Liver (tissue), 9 donors: ENCODE results near the gene ARNT2. TPM values are rescaled to one million over a fixed set of nuclear protein-coding genes. Genes with fewer than 3 reads are reported as not detected.

Experiments used
- DNase-seq: peaks from one replicate; pipeline ENCODE4 v3.0.0-alpha.2; 2017; ENCODE audit warnings: low spot score
- H3K27ac ChIP-seq, 2 donors: one replicate each; pipeline ENCODE4 v1.7.0; 2013; ENCODE audit warnings: inconsistent platforms in 2 of 2, low read length in 2 of 2, control low read depth in 1 of 2, low read depth in 1 of 2, mild to moderate bottlenecking in 1 of 2
- H3K27me3 ChIP-seq, 4 donors: one replicate each; pipeline versions ENCODE4 v1.6.1 to v1.7.0; 2013; ENCODE audit warnings: low read length in 3 of 4, inconsistent platforms in 1 of 4, mild to moderate bottlenecking in 1 of 4, moderate library complexity in 1 of 4; ENCODE audit not compliant: control insufficient read depth in 4 of 4, insufficient read depth in 4 of 4
- H3K36me3 ChIP-seq, 4 donors: one replicate each; pipeline versions ENCODE4 v1.6.1 to v1.7.0; 2013; ENCODE audit warnings: low read length in 3 of 4, mild to moderate bottlenecking in 3 of 4, low read depth in 1 of 4, moderate library complexity in 1 of 4; ENCODE audit not compliant: control insufficient read depth in 4 of 4, insufficient read depth in 3 of 4
- H3K4me1 ChIP-seq, 4 donors: one replicate each; pipeline versions ENCODE4 v1.6.1 to v1.7.0; 2013; ENCODE audit warnings: low read length in 3 of 4, mild to moderate bottlenecking in 3 of 4, moderate library complexity in 1 of 4; ENCODE audit not compliant: control insufficient read depth in 4 of 4, insufficient read depth in 4 of 4
- H3K4me3 ChIP-seq, 3 donors: one replicate each; pipeline versions ENCODE4 v1.6.1 to v1.7.0; 2013; ENCODE audit warnings: low read length in 3 of 3, control low read depth in 1 of 3, low read depth in 1 of 3, mild to moderate bottlenecking in 1 of 3
- H3K9ac ChIP-seq, 2 donors: one replicate each; pipeline ENCODE4 v1.7.0; 2013; ENCODE audit warnings: low read length in 2 of 2, mild to moderate bottlenecking in 2 of 2, moderate library complexity in 2 of 2, control low read depth in 1 of 2, low read depth in 1 of 2
- H3K9me3 ChIP-seq, 4 donors: one replicate each; pipeline versions ENCODE4 v1.6.1 to v1.7.0; 2013; ENCODE audit warnings: low read length in 3 of 4; ENCODE audit not compliant: control insufficient read depth in 4 of 4
- CTCF ChIP-seq: fragments of 150-350 bp; IDR thresholded peaks from 2 replicates; pipeline ENCODE4 v1.5.1; 2017; ENCODE audit warnings: improper control_type of control experiment, low read depth, low read length; ENCODE audit not compliant: missing input control
- EGR1 ChIP-seq, 2 donors: IDR thresholded peaks; 2 replicates each; pipeline ENCODE4 v1.6.1; 2016 to 2018; ENCODE audit warnings: antibody characterized with exemption in 2 of 2, low read depth in 2 of 2
- FOXA1 ChIP-seq: IDR thresholded peaks from 2 replicates; pipeline ENCODE4 v1.6.1; 2016; ENCODE audit warnings: antibody characterized with exemption
- FOXA2 ChIP-seq: IDR thresholded peaks from 2 replicates; pipeline ENCODE4 v1.6.1; 2016; ENCODE audit warnings: antibody characterized with exemption
- GABPA ChIP-seq, 2 donors: IDR thresholded peaks in 1 of 2; conservative IDR thresholded peaks in 1 of 2; 2 replicates each; pipeline ENCODE4 v1.6.1; 2016; ENCODE audit warnings: antibody characterized with exemption in 2 of 2, mild to moderate bottlenecking in 1 of 2, moderate library complexity in 1 of 2
- HNF4A ChIP-seq, 2 donors: conservative IDR thresholded peaks; 2 replicates each; pipeline ENCODE4 v1.6.1; 2016; ENCODE audit warnings: antibody characterized with exemption in 2 of 2, mild to moderate bottlenecking in 2 of 2
- HNF4G ChIP-seq: IDR thresholded peaks from 2 replicates; pipeline ENCODE4 v1.6.1; 2016; ENCODE audit warnings: antibody characterized with exemption
- JUND ChIP-seq, 2 donors: IDR thresholded peaks; 2 replicates each; pipeline ENCODE4 v1.6.1; 2016; ENCODE audit warnings: antibody characterized with exemption in 2 of 2
- NR2F2 ChIP-seq: IDR thresholded peaks from 2 replicates; pipeline ENCODE4 v1.6.1; 2016; ENCODE audit warnings: antibody characterized with exemption
- RAD21 ChIP-seq, 2 donors: IDR thresholded peaks; 2 replicates each; pipeline ENCODE4 v1.6.1; 2016; ENCODE audit warnings: antibody characterized with exemption in 2 of 2, mild to moderate bottlenecking in 2 of 2
- REST ChIP-seq: IDR thresholded peaks from 2 replicates; pipeline ENCODE4 v1.6.1; 2016; ENCODE audit warnings: antibody characterized with exemption, mild to moderate bottlenecking
- RXRA ChIP-seq, 2 donors: IDR thresholded peaks; 2 replicates each; pipeline ENCODE4 v1.6.1; 2017 to 2018; ENCODE audit warnings: antibody characterized with exemption in 2 of 2, mild to moderate bottlenecking in 1 of 2
- SP1 ChIP-seq: IDR thresholded peaks from 2 replicates; pipeline ENCODE4 v1.6.1; 2018; ENCODE audit warnings: antibody characterized with exemption, mild to moderate bottlenecking
- TAF1 ChIP-seq: conservative IDR thresholded peaks from 2 replicates; pipeline ENCODE4 v1.6.1; 2016; ENCODE audit warnings: antibody characterized with exemption, mild to moderate bottlenecking
- YY1 ChIP-seq: IDR thresholded peaks from 2 replicates; pipeline ENCODE4 v1.6.1; 2016; ENCODE audit warnings: antibody characterized with exemption, mild to moderate bottlenecking
- WGBS: extraction: QIAGEN DNeasy Blood & Tissue Kit; methylation state at CpG from one replicate; pipeline ENCODE4 v1.1.7; 2013; 5-methylcytosine and 5-hydroxymethylcytosine counted together
- polyA plus RNA-seq, 2 donors: library from polyadenylated mRNA; stranded (reverse) in 1 of 2; unstranded in 1 of 2; fragments of 200-250 nt in 1 of 2; fragments of >200 nt in 1 of 2; fragmentation: Nextera tagmentation in 1 of 2; extraction: Ambion mirVana in 1 of 2; gene quantifications; one replicate each; pipeline versions ENCODE4 v1.2.1 to v1.2.3, GENCODE V29; 2013 to 2015
- total RNA-seq, 2 donors: library from RNA; depleted of rRNA; stranded (reverse); fragments of >200 nt; gene quantifications; one replicate each; pipeline ENCODE4 v1.2.3, GENCODE V29; 2014
- TF ChIP-seq, protein P1 (sequence below): IDR thresholded peaks from 2 replicates; pipeline ENCODE4 v1.6.1; 2016; ENCODE audit warnings: antibody characterized with exemption
- TF ChIP-seq, protein P2 (sequence below): IDR thresholded peaks from 2 replicates; pipeline ENCODE4 v1.6.1; 2016; ENCODE audit warnings: antibody characterized with exemption
- TF ChIP-seq, protein P3 (sequence below): IDR thresholded peaks from 2 replicates; pipeline ENCODE4 v1.6.1; 2016; ENCODE audit warnings: antibody characterized with exemption
- donor health status: healthy.
- donor health status: healthy.
- donor health status: healthy.
- donor health status: healthy.
- donor health status: healthy.

Gene ARNT2
- total and polyA plus RNA-seq, 4 donors: 0.17 to 0.92 (median 0.54) TPM

- Histone ChIP-seq H3K36me3 (no peaks in the 10 kb centered on the region), H3K4me3 (no peak overlapping the region), H3K9me3 (no peaks in the 10 kb centered on the region), H3K9ac (no peak overlapping the region), H3K27me3 (peaks cover 0 to 10% (median 0%) of the 10 kb centered on the region in 4 donors), H3K27ac (no peak overlapping the region), H3K4me1 (no peaks in the 10 kb centered on the region)
- DNase-seq: no peak
- no peak for TF ChIP-seq HNF4A (conservative IDR thresholded peaks at IDR 0.05)
- no peak for TF ChIP-seq NR2F2
- TF ChIP-seq, protein P1, sequence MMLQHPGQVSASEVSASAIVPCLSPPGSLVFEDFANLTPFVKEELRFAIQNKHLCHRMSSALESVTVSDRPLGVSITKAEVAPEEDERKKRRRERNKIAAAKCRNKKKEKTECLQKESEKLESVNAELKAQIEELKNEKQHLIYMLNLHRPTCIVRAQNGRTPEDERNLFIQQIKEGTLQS: no peak
- TF ChIP-seq FOXA2: no peak
- TF ChIP-seq EGR1 (IDR thresholded peaks at IDR 0.05; ENCODE audit: low read depth in 2 of 2): no peak
- TF ChIP-seq RXRA (IDR thresholded peaks at IDR 0.05): no peak
- no peak for TF ChIP-seq TAF1
- TF ChIP-seq, protein P2, sequence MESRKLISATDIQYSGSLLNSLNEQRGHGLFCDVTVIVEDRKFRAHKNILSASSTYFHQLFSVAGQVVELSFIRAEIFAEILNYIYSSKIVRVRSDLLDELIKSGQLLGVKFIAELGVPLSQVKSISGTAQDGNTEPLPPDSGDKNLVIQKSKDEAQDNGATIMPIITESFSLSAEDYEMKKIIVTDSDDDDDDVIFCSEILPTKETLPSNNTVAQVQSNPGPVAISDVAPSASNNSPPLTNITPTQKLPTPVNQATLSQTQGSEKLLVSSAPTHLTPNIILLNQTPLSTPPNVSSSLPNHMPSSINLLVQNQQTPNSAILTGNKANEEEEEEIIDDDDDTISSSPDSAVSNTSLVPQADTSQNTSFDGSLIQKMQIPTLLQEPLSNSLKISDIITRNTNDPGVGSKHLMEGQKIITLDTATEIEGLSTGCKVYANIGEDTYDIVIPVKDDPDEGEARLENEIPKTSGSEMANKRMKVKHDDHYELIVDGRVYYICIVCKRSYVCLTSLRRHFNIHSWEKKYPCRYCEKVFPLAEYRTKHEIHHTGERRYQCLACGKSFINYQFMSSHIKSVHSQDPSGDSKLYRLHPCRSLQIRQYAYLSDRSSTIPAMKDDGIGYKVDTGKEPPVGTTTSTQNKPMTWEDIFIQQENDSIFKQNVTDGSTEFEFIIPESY: no peak
- no peak for TF ChIP-seq CTCF
- no peak for TF ChIP-seq YY1
- no peak for TF ChIP-seq SP1
- no peak for TF ChIP-seq JUND (IDR thresholded peaks at IDR 0.05)
- no peak for TF ChIP-seq GABPA (IDR thresholded peaks at IDR 0.05 in 1 of 2, conservative IDR thresholded peaks at IDR 0.05 in 1 of 2)
- TF ChIP-seq RAD21 (IDR thresholded peaks at IDR 0.05): no peak
- no peak for TF ChIP-seq FOXA1
- no peak for TF ChIP-seq REST
- TF ChIP-seq, protein P3, sequence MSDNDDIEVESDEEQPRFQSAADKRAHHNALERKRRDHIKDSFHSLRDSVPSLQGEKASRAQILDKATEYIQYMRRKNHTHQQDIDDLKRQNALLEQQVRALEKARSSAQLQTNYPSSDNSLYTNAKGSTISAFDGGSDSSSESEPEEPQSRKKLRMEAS: no peak
- no peak for TF ChIP-seq HNF4G
- WGBS: 90% methylated on average over 3 of the region's 3 CpGs
Measured at GRCh38 chr15:80395616-80396015, 8.6 kb upstream of the ARNT2 start.
